C1 segment of cervical spinal cord (tissue), 14 donors: ENCODE data around the gene TCP11L1.
"Not testable (repeated sequence)": the region's sequence is repeated elsewhere in the genome, so short reads cannot be mapped to it uniquely, and the experiment has no call there.

Source experiments
- DNase-seq, 14 donors: peaks; one replicate each; lab custom pipeline; 2025; lab: John Stamatoyannopoulos, UW

The TCP11L1 gene

GRCh38 chr11:33028537-33028914 is 10.8 kb upstream of the TCP11L1 start:
- DNase-seq: no peak

DNA sequence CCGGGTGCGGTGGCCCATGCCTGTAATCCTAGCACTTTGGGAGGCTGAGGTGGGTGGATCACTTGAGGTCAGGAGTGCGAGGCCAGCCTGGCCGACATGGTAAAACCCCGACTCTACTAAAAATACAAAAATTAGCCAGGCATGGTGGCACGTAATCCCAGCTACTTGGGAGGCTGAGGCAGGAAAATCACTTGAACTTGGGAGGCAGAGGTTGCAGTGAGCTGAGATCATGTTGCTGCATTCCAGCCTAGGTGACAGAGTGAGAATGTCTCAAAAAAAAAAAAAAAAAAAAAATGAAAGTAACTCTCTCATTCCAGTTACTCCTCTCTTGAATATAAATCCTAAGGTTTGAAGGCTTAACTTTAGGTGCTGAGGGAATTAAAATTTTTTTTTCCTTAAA is 10.2 kb upstream of the TCP11L1 start:
- DNase-seq: not testable (repeated sequence)

DNA sequence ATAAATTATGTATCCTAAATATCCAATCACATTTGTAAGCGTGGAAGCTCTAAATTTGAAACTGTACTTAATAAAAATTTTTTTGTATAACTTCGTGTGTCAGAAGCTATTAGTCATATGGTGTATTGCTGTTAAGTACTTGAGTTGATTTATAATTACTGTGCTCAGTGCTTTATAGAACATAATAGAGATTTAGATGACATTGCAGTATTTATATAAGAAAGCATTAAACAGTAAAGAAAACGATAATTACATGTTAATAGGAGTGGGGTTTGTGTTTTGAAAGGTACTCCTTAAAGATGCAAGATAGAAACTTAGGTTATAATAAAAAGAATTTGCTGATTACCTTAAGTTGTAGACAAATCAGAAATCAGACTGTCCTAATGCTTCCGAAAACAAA is 5.9 kb upstream of the TCP11L1 start:
- no peak for DNase-seq

DNA sequence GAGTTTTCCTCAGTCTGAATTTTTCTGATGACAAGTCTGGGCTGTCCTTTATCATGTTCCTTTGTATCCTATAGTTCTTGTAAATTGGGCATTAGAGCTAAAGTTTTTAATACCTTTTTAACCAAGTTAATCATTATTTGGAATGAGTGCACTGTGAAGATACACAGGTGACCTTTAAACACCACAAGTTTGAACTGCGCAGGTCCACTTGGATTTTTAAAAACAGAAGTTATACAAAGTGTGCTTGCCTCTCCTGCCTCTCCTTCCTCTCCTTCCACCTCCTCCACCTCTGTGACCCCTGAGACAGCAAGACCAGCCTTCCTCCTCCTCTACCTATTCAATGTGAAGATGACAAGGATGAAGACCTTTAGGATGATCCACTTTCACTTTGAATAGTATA is 4.4 kb upstream of the TCP11L1 start:
- no peak for DNase-seq

DNA sequence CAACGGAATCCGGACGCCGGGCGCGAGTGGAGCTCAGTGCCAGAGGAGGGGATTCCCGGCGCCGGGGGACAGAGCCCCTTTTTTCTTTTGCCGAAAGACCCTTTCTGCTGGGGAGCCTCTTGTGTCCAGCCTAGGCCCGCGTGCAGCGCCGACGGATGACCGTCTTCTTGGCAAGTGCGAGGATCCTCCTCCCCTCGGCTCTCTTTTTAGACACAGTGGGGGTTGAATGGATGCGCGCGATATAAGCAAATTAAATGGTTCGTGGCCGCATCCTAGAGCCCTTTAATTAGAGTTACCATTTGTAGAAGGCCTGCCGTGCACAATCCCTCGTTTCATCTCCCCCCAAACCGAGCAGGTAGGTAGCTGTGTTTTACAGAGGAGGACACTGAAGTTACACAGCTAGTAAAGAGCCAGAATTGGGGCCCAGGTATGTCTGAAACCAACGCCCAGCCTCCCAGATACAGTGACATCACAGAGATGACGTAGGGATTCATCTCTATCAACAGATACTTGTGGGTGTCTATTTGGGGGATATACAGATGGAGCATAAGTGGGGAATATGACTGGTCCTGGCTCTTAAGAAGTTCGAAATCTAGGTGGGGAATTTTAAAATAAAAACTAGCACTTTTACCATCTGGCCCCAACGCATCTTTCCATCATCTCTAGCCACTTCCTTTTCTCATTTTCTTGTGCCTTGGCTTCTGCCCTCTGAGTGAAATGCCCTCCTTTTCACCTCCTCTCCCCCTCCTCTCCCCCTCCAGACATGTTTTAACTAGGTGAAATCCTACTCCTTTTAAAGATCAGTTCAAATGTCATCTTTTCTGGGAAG is 875 bp downstream of the TCP11L1 start:
- peak in 4 of 14 donors; percentile 31 to 71 (median 58) for DNase-seq

DNA sequence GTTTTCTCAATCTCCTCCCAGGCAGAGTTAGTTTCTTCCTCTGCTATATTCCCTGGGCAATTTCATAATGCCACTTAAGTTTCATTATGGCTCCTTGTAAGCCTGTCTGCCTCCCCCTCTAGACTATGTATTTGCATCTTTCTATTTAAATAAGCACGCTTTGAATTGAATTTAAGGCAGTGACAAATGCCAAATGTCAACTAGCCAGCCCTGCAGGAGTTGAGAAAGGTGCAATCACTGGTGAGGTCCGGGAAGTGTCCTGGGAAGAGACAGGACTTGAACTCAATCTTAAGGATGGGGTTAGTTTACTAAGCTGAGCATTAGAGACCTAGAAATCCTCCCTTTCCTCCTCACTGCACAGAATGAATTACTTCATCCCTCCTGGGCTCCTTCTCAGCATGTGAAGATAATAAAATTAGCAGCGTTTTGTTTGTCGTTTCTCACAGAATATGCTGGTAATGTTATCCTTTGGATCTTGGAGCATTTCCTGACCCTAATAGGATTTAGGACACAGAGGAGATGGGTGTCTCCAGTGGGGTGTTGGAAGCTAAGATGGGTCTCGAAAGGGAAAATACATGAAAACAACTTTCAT is 1.6 kb downstream of the TCP11L1 start:
- DNase-seq: no peak

DNA sequence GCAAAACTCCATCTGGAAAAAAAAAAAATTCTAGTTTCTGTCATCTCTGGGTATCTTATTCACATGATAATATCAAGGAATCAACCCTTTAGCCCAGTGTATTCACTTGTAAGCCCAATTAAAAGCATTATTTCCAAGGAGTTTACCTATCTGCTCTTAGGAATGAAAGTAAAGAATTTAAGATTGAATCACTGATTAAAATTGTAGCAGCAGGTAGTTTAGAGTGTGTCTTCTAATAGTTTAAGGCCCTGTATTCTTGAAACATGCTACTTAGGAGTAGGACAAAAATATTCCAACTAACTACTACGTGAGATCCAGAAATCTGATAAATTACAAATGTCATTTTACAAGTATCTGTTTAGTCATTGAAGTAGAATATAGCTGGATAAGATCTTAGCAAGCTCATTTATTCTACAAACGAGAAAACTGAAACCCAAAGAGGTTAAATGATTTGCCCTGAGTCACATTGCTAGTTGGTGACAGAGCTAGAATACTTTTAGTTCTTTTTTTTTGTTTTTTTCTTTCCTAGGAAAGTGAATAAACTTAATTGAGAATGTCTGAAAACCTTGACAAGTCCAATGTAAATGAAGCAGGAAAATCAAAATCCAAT is 4.0 kb downstream of the TCP11L1 start:
- DNase-seq: no peak

GRCh38 chr11:33044285-33044756 is 4.9 kb downstream of the TCP11L1 start:
- DNase-seq: no peak

- no peak for DNase-seq
Observed at GRCh38 chr11:33045551-33046255, 6.3 kb downstream of the TCP11L1 start.

DNA sequence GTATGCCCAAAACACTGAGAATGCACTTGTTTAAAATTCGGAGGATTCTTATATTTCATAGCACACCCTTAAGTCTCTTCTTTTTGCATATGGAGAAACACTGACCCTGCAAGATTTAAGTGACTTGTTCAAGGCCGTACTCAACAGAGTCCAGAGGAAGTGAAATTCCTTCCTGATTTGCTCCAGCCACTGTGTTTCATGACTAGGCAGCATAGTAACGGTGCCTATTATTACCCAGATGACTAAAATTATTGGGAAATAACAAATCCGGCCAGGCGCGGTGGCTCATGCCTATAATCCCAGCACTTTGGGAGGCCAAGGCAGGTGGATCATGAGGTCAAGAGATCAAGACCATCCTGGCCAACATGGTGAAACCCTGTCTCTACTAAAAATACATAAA is 9.3 kb downstream of the TCP11L1 start:
- DNase-seq: peak in 1 of 14 donors; percentile 5

GRCh38 chr11:33049565-33050408 is 10.4 kb downstream of the TCP11L1 start:
- DNase-seq: not testable (repeated sequence)

- no peak for DNase-seq
Observed at GRCh38 chr11:33052231-33052630, 12.9 kb downstream of the TCP11L1 start.

- DNase-seq: no peak
Observed at GRCh38 chr11:33055375-33055774, 16.0 kb downstream of the TCP11L1 start.

DNA sequence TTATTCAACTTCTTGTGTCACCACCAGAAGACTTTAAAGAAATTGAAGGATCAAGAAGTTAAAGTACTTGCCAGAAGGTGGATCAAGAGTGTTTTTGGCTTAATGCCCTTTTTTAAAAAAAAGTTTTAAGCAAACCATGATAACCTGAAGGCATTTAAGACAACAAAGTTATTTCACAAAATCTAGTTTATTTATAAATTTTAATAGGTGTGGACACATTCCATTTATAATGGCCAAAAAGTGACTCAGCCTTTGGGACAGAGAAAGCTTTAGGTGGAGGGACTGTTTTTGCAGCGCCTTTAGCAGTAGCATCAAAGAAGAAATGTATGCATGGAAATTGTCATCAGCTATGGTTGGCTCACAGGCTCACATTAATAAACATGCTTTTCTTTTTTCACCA is 17.9 kb downstream of the TCP11L1 start:
- no peak for DNase-seq

DNA sequence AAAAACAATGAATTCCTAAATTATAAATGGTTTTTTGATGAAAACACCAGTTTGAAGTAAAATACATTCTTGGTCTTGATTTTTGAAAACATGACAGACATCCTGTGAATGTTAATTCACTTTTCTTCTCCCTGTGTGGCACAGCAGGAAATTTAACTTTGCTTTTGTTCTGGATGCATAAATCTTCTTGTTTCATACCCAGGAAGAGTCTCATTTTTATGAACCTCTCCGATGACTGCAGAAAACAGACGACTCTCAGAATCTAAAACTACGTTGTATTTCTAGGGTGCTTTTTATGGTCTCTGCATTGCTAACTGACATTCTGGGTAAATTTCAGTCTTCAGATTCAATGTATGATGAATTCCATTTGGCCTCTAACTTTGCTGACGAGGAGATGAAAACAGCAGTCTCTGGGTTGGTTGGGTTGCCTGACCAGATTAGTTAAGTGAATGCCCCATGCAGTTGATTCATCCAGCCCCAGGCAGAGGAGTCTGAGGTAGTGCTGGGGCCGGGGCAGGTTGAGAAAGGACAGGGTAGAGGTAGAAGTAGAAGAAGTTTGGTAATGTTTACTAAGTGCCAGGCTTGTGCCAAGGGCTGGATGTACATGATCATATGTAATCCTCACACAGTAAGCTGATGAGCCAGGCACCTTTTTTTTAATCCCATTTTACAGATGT is 20.1 kb downstream of the TCP11L1 start:
- no peak for DNase-seq

GRCh38 chr11:33060271-33060670 is 20.9 kb downstream of the TCP11L1 start:
- DNase-seq: no peak

DNA sequence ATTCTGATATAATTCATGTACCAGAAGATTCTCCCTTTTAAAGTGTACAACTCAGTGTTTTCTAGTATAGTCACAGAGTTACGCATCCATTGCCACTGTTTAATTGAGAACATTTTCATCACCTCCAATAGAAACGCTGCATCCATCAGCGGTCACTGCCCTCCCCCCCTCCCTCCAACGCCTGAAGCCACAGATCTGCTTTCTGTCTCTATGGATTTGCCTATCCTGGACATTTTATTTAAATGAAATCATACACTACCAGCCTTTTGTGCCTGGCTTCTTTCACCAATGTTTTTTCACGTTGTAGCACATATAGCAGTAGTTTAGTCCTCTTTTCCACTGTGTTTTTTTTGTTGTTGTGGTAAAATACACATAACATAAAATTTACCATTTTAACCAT is 22.8 kb downstream of the TCP11L1 start:
- no peak for DNase-seq

DNA sequence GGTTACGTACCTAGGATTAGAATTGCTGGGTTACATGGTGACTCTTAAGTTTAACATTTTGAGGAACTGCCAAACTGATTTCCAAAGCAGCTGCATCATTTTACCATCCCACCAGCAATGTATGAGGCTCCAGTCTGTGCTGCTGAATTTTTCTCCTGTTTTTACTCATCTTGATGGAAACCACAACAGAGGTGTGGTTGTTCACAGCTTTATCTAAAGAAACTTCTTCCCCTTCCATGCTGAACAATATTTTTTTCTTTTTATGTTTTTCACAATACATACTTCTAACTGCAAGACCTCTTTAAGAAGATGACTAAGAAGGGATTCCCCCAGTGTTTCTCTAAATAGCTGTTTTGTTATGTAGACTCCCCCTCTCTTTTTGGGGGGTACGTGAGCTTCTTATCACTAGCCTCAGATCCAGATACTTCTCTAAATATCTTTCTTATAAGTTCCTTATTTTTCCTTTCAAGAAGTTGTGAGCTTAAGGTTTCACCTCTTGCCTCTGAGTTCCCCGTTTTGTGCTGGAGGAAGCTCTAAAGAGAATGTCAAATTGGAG is 24.0 kb downstream of the TCP11L1 start:
- DNase-seq: no peak

- DNase-seq: peak in 4 of 14 donors; percentile 7 to 16 (median 10)
Observed at GRCh38 chr11:33064033-33064825, 24.9 kb downstream of the TCP11L1 start.
